Measurements from ENCODE around the gene GRIP2.

The GRIP2 gene

DNA sequence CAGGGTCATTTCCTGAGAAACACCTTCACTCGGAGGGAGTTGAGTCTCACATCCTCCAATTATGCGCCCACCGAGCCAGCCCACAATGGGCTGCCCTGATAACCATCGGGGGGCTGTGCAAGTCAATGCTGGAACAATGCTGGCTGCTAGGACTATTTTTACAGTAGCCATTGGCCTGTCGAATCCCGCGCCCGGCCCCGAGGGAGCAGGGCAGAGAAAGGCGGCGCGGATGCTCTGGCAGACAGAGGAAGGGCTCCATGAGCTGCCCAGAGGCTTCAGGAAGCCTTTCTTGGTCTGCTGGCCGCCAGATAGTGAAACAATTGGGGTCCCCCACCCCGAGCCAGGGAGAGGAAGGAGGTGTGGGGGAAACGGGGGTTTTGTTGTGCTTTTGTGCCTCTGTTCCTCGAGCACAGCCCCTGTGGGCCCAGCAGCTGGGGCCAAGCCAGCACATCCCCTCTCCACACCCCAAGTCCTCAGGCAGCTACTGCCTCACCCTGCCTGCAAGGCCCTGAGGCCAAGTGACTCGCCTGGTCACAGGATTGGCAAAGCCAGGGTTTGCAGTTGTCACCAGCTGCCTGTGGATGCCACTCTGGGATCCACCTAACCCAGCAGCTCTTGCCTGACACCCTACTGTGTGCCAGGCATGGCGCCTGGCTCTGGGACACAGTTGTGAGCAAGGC, 98.8 kb downstream of the GRIP2 start:
- Histone ChIP-seq H3K27ac (ENCODE audit: extremely low read depth, low read depth, low read length) (no peak overlapping the region), H3K4me3 (ENCODE audit: low read depth, low read length) (no peak overlapping the region), H3K9me3 (ENCODE audit: control insufficient read depth, insufficient read depth, low read depth, low read length) (no peaks in the 10 kb centered on the region), H3K4me1 (ENCODE audit: control insufficient read depth, insufficient read depth, low read length) (peaks cover 20% of the 10 kb centered on the region), H3K36me3 (ENCODE audit: control insufficient read depth in 2 of 2, insufficient read depth in 1 of 2, low read length in 2 of 2) (peaks cover 0 to 10% of the 10 kb centered on the region in 2 experiments; a peak in 1 of 3 replicates)
- CTCF ChIA-PET = interaction anchor here (1.1 to 1.9 kb wide), 3 partner anchors 8 to 71 kb away, joined by 3 to 7 read pairs (median 4); no protein-coding TSS in a partner anchor
- TF ChIP-seq, protein P1, sequence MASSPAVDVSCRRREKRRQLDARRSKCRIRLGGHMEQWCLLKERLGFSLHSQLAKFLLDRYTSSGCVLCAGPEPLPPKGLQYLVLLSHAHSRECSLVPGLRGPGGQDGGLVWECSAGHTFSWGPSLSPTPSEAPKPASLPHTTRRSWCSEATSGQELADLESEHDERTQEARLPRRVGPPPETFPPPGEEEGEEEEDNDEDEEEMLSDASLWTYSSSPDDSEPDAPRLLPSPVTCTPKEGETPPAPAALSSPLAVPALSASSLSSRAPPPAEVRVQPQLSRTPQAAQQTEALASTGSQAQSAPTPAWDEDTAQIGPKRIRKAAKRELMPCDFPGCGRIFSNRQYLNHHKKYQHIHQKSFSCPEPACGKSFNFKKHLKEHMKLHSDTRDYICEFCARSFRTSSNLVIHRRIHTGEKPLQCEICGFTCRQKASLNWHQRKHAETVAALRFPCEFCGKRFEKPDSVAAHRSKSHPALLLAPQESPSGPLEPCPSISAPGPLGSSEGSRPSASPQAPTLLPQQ (tag by site-specific recombination; IDR thresholded peaks at IDR 0.05) = peak; percentile 70; the same call in 1 of the 2 replicates
- TF ChIP-seq ZBTB17 (tag by site-specific recombination; IDR thresholded peaks at IDR 0.05) (0 out of 2 replicates have a peak, but pooled peaks have one; percentile 16), ZIC2 (tag by site-specific recombination; IDR thresholded peaks at IDR 0.05) (peak; percentile 41; the same call in 1 of the 2 replicates), ZFHX2 (tag by site-specific recombination; conservative IDR thresholded peaks at IDR 0.05) (no peak)
- POLR2A ChIA-PET = interaction anchor here (0.9 to 2.7 kb wide), 3 partner anchors 11 to 66 kb away, joined by 3 to 9 read pairs (median 4); partner anchors contain the start of gene SLC6A6

DNA sequence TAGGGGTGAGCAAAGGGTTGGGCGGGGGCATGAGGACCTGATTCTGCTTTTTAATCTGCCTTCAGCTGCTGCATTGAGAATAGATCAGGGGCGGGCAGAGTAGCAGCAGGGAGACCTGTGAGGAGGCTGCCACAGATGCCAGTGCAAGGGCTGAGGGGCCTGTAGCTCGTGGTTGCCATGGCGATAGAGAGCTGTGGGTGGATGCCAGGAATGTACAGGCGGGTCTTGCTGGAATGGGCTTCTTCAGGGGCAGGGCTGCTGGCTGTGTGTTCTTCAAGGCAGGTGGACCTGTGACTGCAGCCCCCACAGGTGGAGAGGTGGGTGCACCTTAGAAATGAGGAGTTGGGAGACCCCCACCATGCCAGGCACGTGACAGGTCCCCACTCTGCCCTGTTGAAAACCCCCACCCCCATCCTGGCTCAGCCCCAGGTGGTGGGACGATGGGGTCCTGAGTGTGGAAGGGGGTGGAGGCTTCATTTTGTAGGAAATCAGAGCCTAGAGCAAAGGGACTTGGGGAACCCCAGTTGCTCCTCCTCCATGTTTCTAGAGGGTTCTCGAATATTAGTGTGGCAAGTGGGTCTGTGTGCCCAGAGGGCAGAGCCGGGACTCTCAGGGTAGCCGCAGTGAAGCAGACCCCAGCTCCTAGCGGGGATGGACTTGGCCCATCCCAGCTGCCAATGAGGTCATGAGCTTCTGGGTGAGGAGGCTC, 99.5 kb downstream of the GRIP2 start:
- no peak overlapping the region; the same call in 1 of the 2 replicates for H3K27ac ChIP-seq (ENCODE audit: extremely low read depth, low read depth, low read length)

More for the DNA sequence above, 99.5 kb downstream of the GRIP2 start:
- Histone ChIP-seq H3K36me3 (ENCODE audit: control insufficient read depth in 2 of 2, insufficient read depth in 1 of 2, low read length in 2 of 2) (peaks cover 0 to 3% of the 10 kb centered on the region in 2 experiments; a peak in 1 of 3 replicates), H3K9me3 (ENCODE audit: control insufficient read depth, insufficient read depth, low read depth, low read length) (no peaks in the 10 kb centered on the region), H3K4me3 (ENCODE audit: low read depth, low read length) (no peak overlapping the region), H3K4me1 (ENCODE audit: control insufficient read depth, insufficient read depth, low read length) (peaks cover 20% of the 10 kb centered on the region)
- CTCF ChIA-PET = interaction anchor here (1.1 to 1.9 kb wide), 4 partner anchors 8 to 236 kb away, joined by 3 to 7 read pairs (median 4); no protein-coding TSS in a partner anchor
- TF ChIP-seq, protein P2, sequence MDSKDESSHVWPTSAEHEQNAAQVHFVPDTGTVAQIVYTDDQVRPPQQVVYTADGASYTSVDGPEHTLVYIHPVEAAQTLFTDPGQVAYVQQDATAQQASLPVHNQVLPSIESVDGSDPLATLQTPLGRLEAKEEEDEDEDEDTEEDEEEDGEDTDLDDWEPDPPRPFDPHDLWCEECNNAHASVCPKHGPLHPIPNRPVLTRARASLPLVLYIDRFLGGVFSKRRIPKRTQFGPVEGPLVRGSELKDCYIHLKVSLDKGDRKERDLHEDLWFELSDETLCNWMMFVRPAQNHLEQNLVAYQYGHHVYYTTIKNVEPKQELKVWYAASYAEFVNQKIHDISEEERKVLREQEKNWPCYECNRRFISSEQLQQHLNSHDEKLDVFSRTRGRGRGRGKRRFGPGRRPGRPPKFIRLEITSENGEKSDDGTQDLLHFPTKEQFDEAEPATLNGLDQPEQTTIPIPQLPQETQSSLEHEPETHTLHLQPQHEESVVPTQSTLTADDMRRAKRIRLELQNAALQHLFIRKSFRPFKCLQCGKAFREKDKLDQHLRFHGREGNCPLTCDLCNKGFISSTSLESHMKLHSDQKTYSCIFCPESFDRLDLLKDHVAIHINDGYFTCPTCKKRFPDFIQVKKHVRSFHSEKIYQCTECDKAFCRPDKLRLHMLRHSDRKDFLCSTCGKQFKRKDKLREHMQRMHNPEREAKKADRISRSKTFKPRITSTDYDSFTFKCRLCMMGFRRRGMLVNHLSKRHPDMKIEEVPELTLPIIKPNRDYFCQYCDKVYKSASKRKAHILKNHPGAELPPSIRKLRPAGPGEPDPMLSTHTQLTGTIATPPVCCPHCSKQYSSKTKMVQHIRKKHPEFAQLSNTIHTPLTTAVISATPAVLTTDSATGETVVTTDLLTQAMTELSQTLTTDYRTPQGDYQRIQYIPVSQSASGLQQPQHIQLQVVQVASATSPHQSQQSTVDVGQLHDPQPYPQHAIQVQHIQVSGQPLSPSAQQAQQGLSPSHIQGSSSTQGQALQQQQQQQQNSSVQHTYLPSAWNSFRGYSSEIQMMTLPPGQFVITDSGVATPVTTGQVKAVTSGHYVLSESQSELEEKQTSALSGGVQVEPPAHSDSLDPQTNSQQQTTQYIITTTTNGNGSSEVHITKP (tag by site-specific recombination; IDR thresholded peaks at IDR 0.05) = peak; percentile 92
- no peak for TF ChIP-seq ZNF174 (tag by site-specific recombination; IDR thresholded peaks at IDR 0.05)
- TF ChIP-seq ZFHX2 (tag by site-specific recombination; conservative IDR thresholded peaks at IDR 0.05) = peak; percentile 70
- peak; percentile 17; the same call in 1 of the 2 replicates for TF ChIP-seq SCRT2 (tag by site-specific recombination; IDR thresholded peaks at IDR 0.05)
- TF ChIP-seq SP2 (tag by site-specific recombination; IDR thresholded peaks at IDR 0.05) = 0 out of 2 replicates have a peak, but pooled peaks have one; percentile 11
- TF ChIP-seq ZNF366 (tag by site-specific recombination; conservative IDR thresholded peaks at IDR 0.05) = no peak
- no peak for TF ChIP-seq ZNF585B (tag by site-specific recombination; IDR thresholded peaks at IDR 0.05)
- TF ChIP-seq, protein P3, sequence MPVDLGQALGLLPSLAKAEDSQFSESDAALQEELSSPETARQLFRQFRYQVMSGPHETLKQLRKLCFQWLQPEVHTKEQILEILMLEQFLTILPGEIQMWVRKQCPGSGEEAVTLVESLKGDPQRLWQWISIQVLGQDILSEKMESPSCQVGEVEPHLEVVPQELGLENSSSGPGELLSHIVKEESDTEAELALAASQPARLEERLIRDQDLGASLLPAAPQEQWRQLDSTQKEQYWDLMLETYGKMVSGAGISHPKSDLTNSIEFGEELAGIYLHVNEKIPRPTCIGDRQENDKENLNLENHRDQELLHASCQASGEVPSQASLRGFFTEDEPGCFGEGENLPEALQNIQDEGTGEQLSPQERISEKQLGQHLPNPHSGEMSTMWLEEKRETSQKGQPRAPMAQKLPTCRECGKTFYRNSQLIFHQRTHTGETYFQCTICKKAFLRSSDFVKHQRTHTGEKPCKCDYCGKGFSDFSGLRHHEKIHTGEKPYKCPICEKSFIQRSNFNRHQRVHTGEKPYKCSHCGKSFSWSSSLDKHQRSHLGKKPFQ (tag by site-specific recombination; IDR thresholded peaks at IDR 0.05) = no peak
- peak; percentile 36; the same call in 1 of the 2 replicates for TF ChIP-seq SCRT1 (tag by site-specific recombination; IDR thresholded peaks at IDR 0.05; ENCODE audit: borderline replicate concordance)
- POLR2A ChIA-PET = interaction anchor here (0.9 to 2.7 kb wide), 2 partner anchors 38 to 66 kb away, joined by 3 to 9 read pairs; partner anchors contain the start of gene SLC6A6
